Fibroblast of the aortic adventitia (primary cell): ENCODE data around the gene CHST2. TPM values are rescaled to one million over a fixed set of nuclear protein-coding genes. Genes with fewer than 3 reads are reported as not detected.
"Not testable (repeated sequence)": the region's sequence is repeated elsewhere in the genome, so short reads cannot be mapped to it uniquely, and the experiment has no call there.

ENCODE experiments used
- DNase-seq: peaks from one replicate; pipeline ENCODE4 v3.0.0-alpha.2; 2010; ENCODE audit warnings: low read depth
- H3K4me3 ChIP-seq: 2 replicates; pipeline ENCODE4 v1.5.1; 2011; ENCODE audit warnings: low read depth, mild to moderate bottlenecking, control low read depth, low read length, moderate library complexity
- total RNA-seq: library from RNA; depleted of rRNA; stranded (reverse); fragments of >200 nt; gene quantifications from 2 replicates; pipeline ENCODE4 v1.2.3, GENCODE V29; 2012; ENCODE audit warnings: low replicate concordance
- TF ChIP-seq, protein P1 (sequence below): IDR thresholded peaks from 2 replicates; pipeline ENCODE4 v1.5.1; 2011; ENCODE audit warnings: mild to moderate bottlenecking, low read length, control low read depth, inconsistent platforms; ENCODE audit not compliant: insufficient read depth

Gene CHST2
- 5.0 and 14.4 TPM in 2 replicates for total RNA-seq

DNA sequence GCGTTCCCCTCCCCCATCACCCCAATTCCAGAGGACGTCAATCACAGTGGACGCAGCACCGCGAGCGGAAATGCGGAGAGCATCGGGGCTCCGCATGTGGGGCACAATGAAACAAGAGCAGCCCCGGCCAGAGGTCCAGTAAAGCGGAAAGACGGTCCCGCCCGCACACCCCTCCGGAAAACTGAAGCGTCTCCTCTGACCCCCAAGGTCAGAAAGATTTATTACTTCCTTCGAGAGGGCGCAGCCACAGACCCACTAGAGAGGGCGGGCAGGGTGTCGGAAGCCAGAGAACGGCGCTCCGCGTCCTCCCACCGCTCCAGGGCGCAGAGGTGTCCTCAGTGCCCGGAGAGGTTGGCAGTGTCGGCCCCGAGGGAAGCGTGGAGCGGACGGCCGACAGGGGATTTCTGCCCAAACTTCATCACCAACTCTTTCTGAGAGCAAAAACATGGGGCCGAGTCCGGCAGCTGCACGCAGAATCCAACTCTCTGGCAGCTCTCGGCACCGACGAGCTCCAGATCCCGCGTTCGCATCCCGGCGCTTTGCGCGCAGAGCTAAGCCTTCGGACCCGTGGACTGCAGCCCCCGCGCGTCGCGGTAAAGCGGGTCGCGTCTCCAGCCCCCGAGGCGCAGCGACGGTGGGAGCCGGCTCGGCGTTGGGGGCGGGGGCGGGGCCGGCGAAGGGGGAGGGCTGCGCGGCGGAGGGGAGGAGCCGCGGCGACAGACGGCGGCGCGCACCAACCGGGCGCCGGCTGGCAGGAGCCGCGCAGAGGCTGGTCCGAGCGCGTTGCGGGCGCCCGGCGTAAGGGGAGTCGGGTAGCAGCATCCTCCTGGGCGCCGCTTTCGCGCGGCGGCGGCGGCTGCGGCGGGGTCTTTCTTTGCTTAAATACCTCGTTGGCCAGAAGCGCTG lies at the start of gene CHST2:
CHST2 (plus strand) TSS at position 763 of the 906 bp plus-strand sequence. CDS start 1,046 bp downstream, outside the sequence.
- peak within 1 kb of the TSS; percentile 91 for H3K4me3 ChIP-seq
- TF ChIP-seq, protein P1, sequence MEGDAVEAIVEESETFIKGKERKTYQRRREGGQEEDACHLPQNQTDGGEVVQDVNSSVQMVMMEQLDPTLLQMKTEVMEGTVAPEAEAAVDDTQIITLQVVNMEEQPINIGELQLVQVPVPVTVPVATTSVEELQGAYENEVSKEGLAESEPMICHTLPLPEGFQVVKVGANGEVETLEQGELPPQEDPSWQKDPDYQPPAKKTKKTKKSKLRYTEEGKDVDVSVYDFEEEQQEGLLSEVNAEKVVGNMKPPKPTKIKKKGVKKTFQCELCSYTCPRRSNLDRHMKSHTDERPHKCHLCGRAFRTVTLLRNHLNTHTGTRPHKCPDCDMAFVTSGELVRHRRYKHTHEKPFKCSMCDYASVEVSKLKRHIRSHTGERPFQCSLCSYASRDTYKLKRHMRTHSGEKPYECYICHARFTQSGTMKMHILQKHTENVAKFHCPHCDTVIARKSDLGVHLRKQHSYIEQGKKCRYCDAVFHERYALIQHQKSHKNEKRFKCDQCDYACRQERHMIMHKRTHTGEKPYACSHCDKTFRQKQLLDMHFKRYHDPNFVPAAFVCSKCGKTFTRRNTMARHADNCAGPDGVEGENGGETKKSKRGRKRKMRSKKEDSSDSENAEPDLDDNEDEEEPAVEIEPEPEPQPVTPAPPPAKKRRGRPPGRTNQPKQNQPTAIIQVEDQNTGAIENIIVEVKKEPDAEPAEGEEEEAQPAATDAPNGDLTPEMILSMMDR, result no peak
- DNase-seq, result peak; percentile 69

GRCh38 chr3:143070977-143071551 lies 48.5 kb upstream of the CHST2 start:
- TF ChIP-seq, protein P1, result no peak
- DNase-seq, result peak; percentile 57
- H3K4me3 ChIP-seq, result no peak overlapping the region

GRCh38 chr3:143071776-143072175 lies 47.8 kb upstream of the CHST2 start:
- DNase-seq, result no peak

DNA sequence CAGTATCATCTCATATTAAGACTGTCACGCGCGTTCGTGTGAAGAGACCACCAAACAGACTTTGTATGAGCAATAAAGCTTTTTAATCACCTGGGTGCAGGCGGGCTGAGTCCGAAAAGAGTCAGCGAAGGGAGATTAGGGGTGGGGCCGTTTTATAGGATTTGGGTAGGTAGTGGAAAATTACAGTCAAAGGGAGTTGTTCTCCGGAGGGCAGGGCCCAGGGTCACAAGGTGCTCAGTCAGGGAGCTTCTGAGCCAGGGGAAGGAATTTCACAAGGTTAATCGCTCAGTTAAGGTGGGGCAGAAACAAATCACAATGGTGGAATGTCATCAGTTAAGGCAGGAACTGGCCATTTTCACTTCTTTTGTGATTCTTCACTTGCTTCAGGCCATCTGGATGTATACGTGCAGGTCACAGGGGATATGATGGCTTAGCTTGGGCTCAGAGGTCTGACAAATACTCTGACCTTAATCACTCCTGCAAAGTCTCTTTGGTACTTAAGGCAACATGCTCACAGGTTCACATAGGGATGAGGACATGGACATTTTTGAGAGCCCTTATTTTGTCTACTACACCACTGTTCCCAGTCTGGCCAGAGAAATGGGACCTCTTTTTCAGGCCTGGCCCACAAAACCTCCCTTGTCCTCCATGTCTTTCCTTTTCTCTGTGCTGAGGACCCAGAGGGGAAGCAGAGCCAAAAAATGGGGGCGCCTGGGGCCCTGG lies 47.1 kb upstream of the CHST2 start:
- not testable (repeated sequence) for H3K4me3 ChIP-seq, DNase-seq

More at GRCh38 chr3:143071776-143072175, 47.8 kb upstream of the CHST2 start:
- TF ChIP-seq, protein P1, result no peak
- H3K4me3 ChIP-seq, result no peak overlapping the region

- H3K4me3 ChIP-seq, DNase-seq: not testable (repeated sequence)
Measured at GRCh38 chr3:143073541-143073940, 46.0 kb upstream of the CHST2 start.

- not testable (repeated sequence) for H3K4me3 ChIP-seq, DNase-seq
Measured at GRCh38 chr3:143073983-143074382, 45.6 kb upstream of the CHST2 start.

GRCh38 chr3:143078883-143079282 lies 40.7 kb upstream of the CHST2 start:
- H3K4me3 ChIP-seq, result no peak overlapping the region
- DNase-seq, result peak; percentile 60
- TF ChIP-seq, protein P1, result no peak

- DNase-seq, result no peak
- TF ChIP-seq, protein P1, result no peak
- H3K4me3 ChIP-seq, result no peak overlapping the region
Measured at GRCh38 chr3:143080196-143080595, 39.4 kb upstream of the CHST2 start.
